Prostate gland (tissue), 2 donors: ENCODE measurements around the gene STAB2.

Source experiments
- POLR2AphosphoS5 ChIP-seq: sonication (generic); formaldehyde crosslinking; IDR thresholded peaks from one replicate; pipeline ENCODE4 v1.6.1; 2017; ENCODE audit warnings: antibody characterized with exemption
- TF ChIP-seq, protein P1 (sequence below), 4 experiments: fragments of 200-600 bp in 2 of 4; fragments of 450-650 bp in 2 of 4; sonication (generic) in 2 of 4; IDR thresholded peaks; 1 replicate in 3 of 4; 2 replicates in 1 of 4; pipeline ENCODE4 v1.5.1; 2016 to 2019; ENCODE audit warnings: antibody characterized with exemption in 4 of 4, mild to moderate bottlenecking in 2 of 4, moderate library complexity in 2 of 4

DNA sequence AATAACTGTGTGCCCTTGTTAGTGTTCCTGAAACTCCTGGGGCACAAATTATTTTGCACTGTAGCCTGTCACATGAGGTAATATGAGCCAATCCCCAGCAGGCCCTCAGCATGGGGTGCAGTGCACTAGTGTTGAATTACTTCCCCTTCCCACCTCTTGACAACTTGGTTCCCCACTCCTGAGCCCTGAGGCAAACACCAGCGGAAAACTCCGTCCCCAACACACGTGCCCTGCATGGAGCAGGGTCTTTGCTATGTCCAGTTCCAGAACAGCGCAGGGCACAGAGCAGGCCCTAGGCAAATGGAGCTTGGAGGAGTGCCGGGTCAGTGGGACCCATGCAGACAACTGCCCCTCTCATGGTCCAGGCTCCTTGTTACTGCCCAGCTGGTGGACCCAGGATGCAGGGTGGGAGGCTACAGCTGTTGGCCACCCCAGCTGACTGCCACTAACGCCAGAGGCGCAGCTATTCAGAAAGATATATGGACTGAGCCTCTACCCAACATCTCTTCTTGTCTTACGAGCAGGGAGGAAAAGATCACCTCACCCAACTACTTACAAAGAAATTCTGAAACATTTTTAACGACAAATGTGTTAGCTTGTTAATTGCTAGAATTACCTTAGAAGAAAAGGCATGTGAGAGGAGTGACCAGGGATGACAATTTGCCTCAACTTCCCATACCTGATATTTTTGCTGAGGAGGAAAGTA is 182.3 kb downstream of the STAB2 start:
- TF ChIP-seq POLR2AphosphoS5, result no peak
- TF ChIP-seq, protein P1, sequence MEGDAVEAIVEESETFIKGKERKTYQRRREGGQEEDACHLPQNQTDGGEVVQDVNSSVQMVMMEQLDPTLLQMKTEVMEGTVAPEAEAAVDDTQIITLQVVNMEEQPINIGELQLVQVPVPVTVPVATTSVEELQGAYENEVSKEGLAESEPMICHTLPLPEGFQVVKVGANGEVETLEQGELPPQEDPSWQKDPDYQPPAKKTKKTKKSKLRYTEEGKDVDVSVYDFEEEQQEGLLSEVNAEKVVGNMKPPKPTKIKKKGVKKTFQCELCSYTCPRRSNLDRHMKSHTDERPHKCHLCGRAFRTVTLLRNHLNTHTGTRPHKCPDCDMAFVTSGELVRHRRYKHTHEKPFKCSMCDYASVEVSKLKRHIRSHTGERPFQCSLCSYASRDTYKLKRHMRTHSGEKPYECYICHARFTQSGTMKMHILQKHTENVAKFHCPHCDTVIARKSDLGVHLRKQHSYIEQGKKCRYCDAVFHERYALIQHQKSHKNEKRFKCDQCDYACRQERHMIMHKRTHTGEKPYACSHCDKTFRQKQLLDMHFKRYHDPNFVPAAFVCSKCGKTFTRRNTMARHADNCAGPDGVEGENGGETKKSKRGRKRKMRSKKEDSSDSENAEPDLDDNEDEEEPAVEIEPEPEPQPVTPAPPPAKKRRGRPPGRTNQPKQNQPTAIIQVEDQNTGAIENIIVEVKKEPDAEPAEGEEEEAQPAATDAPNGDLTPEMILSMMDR (IDR thresholded peaks at IDR 0.05), result no peak
